ENCODE results near the gene FOXK2.

DNA sequence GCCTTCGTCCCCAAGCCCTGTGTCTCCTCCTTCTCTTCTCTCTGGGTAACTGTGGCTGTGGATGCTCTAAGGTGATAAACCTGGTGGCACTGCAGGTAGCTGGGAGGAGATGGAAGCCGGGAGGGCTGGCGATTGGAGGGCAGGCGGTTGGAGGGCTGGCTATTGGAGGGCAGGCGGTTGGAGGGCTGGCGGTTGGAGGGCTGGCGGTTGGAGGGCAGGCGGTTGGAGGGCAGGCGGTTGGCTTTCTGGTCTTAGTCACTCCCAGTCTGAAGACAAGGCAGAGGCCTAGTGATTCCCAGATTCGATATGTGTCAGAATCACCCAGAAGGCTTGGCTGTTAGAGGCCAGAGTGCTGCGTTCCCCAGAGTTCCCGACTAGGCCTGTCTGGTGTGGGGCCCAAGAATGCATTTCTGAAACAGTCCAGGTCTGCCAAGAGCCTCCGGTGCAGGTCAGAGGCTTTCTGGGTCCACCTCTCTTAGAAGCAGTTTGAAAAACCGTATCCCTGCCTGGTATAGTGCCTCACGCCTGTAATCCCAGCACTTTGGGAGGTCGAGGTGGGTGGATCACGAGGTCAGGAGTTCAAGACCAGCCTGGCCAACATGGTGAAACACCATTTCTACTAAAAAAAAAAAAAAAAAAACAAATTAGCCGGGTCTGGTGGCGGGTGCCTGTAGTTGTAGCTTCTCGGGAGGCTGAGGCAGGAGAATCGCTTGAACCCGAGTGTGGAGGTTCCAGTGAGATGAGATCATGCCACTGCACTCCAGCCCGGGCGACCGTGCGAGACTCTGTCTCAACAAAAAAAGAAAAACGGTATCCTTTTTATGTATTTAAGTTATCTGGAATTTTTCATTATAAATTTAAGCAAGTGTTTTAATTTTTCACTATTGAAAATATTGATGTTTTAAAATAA, 69.0 kb downstream of the FOXK2 start:
- TF ChIP-seq, protein P1, sequence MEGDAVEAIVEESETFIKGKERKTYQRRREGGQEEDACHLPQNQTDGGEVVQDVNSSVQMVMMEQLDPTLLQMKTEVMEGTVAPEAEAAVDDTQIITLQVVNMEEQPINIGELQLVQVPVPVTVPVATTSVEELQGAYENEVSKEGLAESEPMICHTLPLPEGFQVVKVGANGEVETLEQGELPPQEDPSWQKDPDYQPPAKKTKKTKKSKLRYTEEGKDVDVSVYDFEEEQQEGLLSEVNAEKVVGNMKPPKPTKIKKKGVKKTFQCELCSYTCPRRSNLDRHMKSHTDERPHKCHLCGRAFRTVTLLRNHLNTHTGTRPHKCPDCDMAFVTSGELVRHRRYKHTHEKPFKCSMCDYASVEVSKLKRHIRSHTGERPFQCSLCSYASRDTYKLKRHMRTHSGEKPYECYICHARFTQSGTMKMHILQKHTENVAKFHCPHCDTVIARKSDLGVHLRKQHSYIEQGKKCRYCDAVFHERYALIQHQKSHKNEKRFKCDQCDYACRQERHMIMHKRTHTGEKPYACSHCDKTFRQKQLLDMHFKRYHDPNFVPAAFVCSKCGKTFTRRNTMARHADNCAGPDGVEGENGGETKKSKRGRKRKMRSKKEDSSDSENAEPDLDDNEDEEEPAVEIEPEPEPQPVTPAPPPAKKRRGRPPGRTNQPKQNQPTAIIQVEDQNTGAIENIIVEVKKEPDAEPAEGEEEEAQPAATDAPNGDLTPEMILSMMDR (IDR thresholded peaks at IDR 0.05; ENCODE audit: low read depth, low read length), result no peak
- TF ChIP-seq, protein P2, sequence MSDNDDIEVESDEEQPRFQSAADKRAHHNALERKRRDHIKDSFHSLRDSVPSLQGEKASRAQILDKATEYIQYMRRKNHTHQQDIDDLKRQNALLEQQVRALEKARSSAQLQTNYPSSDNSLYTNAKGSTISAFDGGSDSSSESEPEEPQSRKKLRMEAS (IDR thresholded peaks at IDR 0.05; ENCODE audit: low read depth, low read length), result no peak

Data from NB4 (cell line).